Osteocyte (in vitro differentiated cells): ENCODE data around the gene NFIX. TPM values are rescaled to one million over a fixed set of nuclear protein-coding genes. Genes with fewer than 3 reads are reported as not detected.

Experiments used
- DNase-seq: peaks from one replicate; pipeline ENCODE4 v3.0.0; 2021; ENCODE audit warnings: mixed read lengths; ENCODE audit not compliant: unreplicated experiment; ENCODE audit errors: extremely low spot score
- H3K27ac Mint-ChIP-seq: one replicate; pipeline ENCODE4 v1.8.0; 2021; ENCODE audit warnings: mild to moderate bottlenecking, mixed read lengths; ENCODE audit not compliant: unreplicated experiment
- H3K27me3 Mint-ChIP-seq: one replicate; pipeline ENCODE4 v1.8.0; 2021; ENCODE audit warnings: mixed read lengths; ENCODE audit not compliant: unreplicated experiment
- H3K36me3 Mint-ChIP-seq: one replicate; pipeline ENCODE4 v1.8.0; 2021; ENCODE audit warnings: mixed read lengths; ENCODE audit not compliant: unreplicated experiment
- H3K4me1 Mint-ChIP-seq: one replicate; pipeline ENCODE4 v1.8.0; 2021; ENCODE audit warnings: mixed read lengths; ENCODE audit not compliant: unreplicated experiment
- H3K4me3 Mint-ChIP-seq: one replicate; pipeline ENCODE4 v1.8.0; 2021; ENCODE audit warnings: mild to moderate bottlenecking, moderate library complexity, mixed read lengths; ENCODE audit not compliant: unreplicated experiment
- H3K9me3 Mint-ChIP-seq: one replicate; pipeline ENCODE4 v1.8.0; 2021; ENCODE audit warnings: mixed read lengths; ENCODE audit not compliant: unreplicated experiment
- CTCF ChIP-seq: fragments of 200-600 bp; sonication (generic); IDR thresholded peaks from 2 replicates; pipeline ENCODE4 v1.5.0; 2021; ENCODE audit warnings: antibody characterized with exemption, mild to moderate bottlenecking, moderate library complexity
- total RNA-seq: library from RNA; stranded (reverse); gene quantifications from 2 replicates; pipeline ENCODE4 v1.2.1, GENCODE V29; 2021

Gene NFIX
- total RNA-seq, 1 donor from 2014 or later: 87.0 TPM

- no peak for DNase-seq
- H3K4me3 Mint-ChIP-seq: no peak overlapping the region
- peaks cover 8% of the 10 kb centered on the region for H3K4me1 Mint-ChIP-seq
- H3K27me3 Mint-ChIP-seq: no peaks in the 10 kb centered on the region
- no peak overlapping the region for H3K27ac Mint-ChIP-seq
- peaks cover 17% of the 10 kb centered on the region for H3K36me3 Mint-ChIP-seq
- no peaks in the 10 kb centered on the region for H3K9me3 Mint-ChIP-seq
- no peak for TF ChIP-seq CTCF
These were observed 7.1 kb downstream of the NFIX start for GRCh38 chr19:13002166-13002898.

GRCh38 chr19:13003081-13003480 lies 7.8 kb downstream of the NFIX start:
- no peak overlapping the region for H3K27ac Mint-ChIP-seq
- H3K36me3 Mint-ChIP-seq: peaks cover 17% of the 10 kb centered on the region
- no peak for TF ChIP-seq CTCF
- peaks cover 4% of the 10 kb centered on the region for H3K4me1 Mint-ChIP-seq
- no peaks in the 10 kb centered on the region for H3K27me3 Mint-ChIP-seq
- H3K9me3 Mint-ChIP-seq: no peaks in the 10 kb centered on the region
- H3K4me3 Mint-ChIP-seq: no peak overlapping the region
- DNase-seq: no peak

GRCh38 chr19:13004273-13004672 lies 9.0 kb downstream of the NFIX start:
- H3K4me1 Mint-ChIP-seq: peaks cover 2% of the 10 kb centered on the region
- no peak for DNase-seq
- TF ChIP-seq CTCF: no peak
- H3K27me3 Mint-ChIP-seq: peaks cover 3% of the 10 kb centered on the region
- H3K36me3 Mint-ChIP-seq: peaks cover 18% of the 10 kb centered on the region
- no peak overlapping the region for H3K4me3 Mint-ChIP-seq
- H3K27ac Mint-ChIP-seq: no peak overlapping the region
- no peaks in the 10 kb centered on the region for H3K9me3 Mint-ChIP-seq

GRCh38 chr19:13005253-13005652 lies 10.0 kb downstream of the NFIX start:
- H3K36me3 Mint-ChIP-seq: peaks cover 13% of the 10 kb centered on the region
- no peak for DNase-seq
- peaks cover 7% of the 10 kb centered on the region for H3K27me3 Mint-ChIP-seq
- H3K4me1 Mint-ChIP-seq: peaks cover 6% of the 10 kb centered on the region
- no peak for TF ChIP-seq CTCF
- no peaks in the 10 kb centered on the region for H3K9me3 Mint-ChIP-seq
- H3K27ac Mint-ChIP-seq: no peak overlapping the region
- H3K4me3 Mint-ChIP-seq: no peak overlapping the region

GRCh38 chr19:13005861-13006370 lies 10.6 kb downstream of the NFIX start:
- peaks cover 13% of the 10 kb centered on the region for H3K36me3 Mint-ChIP-seq
- H3K4me3 Mint-ChIP-seq: no peak overlapping the region
- H3K9me3 Mint-ChIP-seq: no peaks in the 10 kb centered on the region
- no peak overlapping the region for H3K27ac Mint-ChIP-seq
- DNase-seq: no peak
- H3K4me1 Mint-ChIP-seq: peaks cover 10% of the 10 kb centered on the region
- H3K27me3 Mint-ChIP-seq: peaks cover 13% of the 10 kb centered on the region
- no peak for TF ChIP-seq CTCF
